HepG2 (cell line): ENCODE measurements around the gene DMGDH.

Experiments used
- FOXP1 ChIP-seq, 2 experiments: fragments of 450-650 bp in 1 of 2; IDR thresholded peaks; 2 replicates each; pipeline ENCODE4 v1.6.1; 2017 to 2018; ENCODE audit warnings: antibody characterized with exemption in 1 of 2
- HDAC2 ChIP-seq: sonication (generic); formaldehyde crosslinking; IDR thresholded peaks from 2 replicates; pipeline ENCODE4 v1.4.0; 2020; ENCODE audit warnings: missing genetic modification reagents
- KDM1A ChIP-seq: IDR thresholded peaks from 2 replicates; pipeline ENCODE4 v1.6.1; 2016; ENCODE audit warnings: missing compliant biosample characterization
- NR2C2 ChIP-seq: sonication (generic); formaldehyde crosslinking; IDR thresholded peaks from 2 replicates; pipeline ENCODE4 v1.4.0; 2020; ENCODE audit warnings: missing genetic modification reagents, mild to moderate bottlenecking, moderate library complexity, borderline replicate concordance
- SMAD1 ChIP-seq: sonication (generic); formaldehyde crosslinking; IDR thresholded peaks from 2 replicates; pipeline ENCODE4 v1.4.0; 2020; ENCODE audit warnings: missing genetic modification reagents, low read depth, mild to moderate bottlenecking, borderline replicate concordance
- ZNF644 ChIP-seq: IDR thresholded peaks from 2 replicates; pipeline ENCODE4 v1.6.1; 2016; ENCODE audit warnings: low read depth
- TF ChIP-seq, protein P1 (sequence below): sonication (generic); formaldehyde crosslinking; IDR thresholded peaks from 2 replicates; pipeline ENCODE4 v1.5.0; 2020; ENCODE audit warnings: mild to moderate bottlenecking, missing genetic modification reagents, moderate library complexity
- TF ChIP-seq, protein P2 (sequence below): sonication (generic); formaldehyde crosslinking; IDR thresholded peaks from 2 replicates; pipeline ENCODE4 v1.8.0; 2022; ENCODE audit warnings: low read depth, missing genetic modification reagents
- TF ChIP-seq, protein P3 (sequence below), 2 experiments: IDR thresholded peaks; 2 replicates each; pipeline ENCODE4 v1.6.1; 2011 to 2012; ENCODE audit warnings: low read length in 2 of 2, borderline replicate concordance in 1 of 2, low read depth in 1 of 2, mild to moderate bottlenecking in 1 of 2, moderate library complexity in 1 of 2
- TF ChIP-seq, protein P4 (sequence below): sonication (generic); formaldehyde crosslinking; IDR thresholded peaks from 2 replicates; pipeline ENCODE4 v1.5.0; 2020; ENCODE audit warnings: missing genetic modification reagents

DNA sequence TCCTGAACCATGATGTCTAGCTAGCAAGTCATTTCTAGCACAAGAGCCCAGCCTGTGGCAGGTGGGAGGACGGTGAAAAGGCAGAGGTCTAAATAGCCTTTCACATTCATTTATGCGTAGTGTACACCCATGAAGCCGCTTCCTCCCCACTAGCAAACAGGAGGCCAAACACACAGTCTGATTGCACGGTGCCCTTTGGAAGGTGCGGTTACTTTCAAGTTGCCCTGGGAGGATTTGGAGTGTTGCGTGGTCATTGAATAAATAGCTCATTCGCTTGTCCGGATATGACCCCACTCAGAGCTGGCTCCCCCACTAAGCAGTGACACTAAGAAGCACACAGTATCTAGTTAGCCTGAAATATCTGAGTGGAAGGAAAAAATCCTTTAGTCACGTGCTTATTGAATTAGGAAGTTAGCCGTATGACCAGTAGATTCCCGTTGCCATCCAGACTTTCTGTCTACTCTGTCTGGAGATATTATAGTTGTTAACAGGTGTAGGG, 83.7 kb downstream of the DMGDH start:
- TF ChIP-seq FOXP1 (IDR thresholded peaks at IDR 0.05): peak; percentile 69
- peak; percentile 98 for TF ChIP-seq FOXP1 (CRISPR knock-in tag; IDR thresholded peaks at IDR 0.05)
- 0 out of 2 replicates have a peak, but pooled peaks have one; percentile 17 for TF ChIP-seq ZNF644 (CRISPR knock-in tag)
- no peak for TF ChIP-seq SMAD1 (CRISPR knock-in tag)
- TF ChIP-seq, protein P1, sequence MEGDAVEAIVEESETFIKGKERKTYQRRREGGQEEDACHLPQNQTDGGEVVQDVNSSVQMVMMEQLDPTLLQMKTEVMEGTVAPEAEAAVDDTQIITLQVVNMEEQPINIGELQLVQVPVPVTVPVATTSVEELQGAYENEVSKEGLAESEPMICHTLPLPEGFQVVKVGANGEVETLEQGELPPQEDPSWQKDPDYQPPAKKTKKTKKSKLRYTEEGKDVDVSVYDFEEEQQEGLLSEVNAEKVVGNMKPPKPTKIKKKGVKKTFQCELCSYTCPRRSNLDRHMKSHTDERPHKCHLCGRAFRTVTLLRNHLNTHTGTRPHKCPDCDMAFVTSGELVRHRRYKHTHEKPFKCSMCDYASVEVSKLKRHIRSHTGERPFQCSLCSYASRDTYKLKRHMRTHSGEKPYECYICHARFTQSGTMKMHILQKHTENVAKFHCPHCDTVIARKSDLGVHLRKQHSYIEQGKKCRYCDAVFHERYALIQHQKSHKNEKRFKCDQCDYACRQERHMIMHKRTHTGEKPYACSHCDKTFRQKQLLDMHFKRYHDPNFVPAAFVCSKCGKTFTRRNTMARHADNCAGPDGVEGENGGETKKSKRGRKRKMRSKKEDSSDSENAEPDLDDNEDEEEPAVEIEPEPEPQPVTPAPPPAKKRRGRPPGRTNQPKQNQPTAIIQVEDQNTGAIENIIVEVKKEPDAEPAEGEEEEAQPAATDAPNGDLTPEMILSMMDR (CRISPR knock-in tag): peak; percentile 17; the same call in 1 of the 2 replicates
- TF ChIP-seq, protein P2, sequence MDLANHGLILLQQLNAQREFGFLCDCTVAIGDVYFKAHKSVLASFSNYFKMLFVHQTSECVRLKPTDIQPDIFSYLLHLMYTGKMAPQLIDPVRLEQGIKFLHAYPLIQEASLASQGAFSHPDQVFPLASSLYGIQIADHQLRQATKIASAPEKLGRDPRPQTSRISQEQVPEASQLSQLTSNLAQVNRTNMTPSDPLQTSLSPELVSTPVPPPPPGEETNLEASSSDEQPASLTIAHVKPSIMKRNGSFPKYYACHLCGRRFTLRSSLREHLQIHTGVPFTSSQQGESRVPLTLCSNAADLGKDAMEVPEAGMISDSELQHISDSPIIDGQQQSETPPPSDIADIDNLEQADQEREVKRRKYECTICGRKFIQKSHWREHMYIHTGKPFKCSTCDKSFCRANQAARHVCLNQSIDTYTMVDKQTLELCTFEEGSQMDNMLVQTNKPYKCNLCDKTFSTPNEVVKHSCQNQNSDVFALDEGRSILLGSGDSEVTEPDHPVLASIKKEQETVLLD: no peak
- TF ChIP-seq, protein P3, sequence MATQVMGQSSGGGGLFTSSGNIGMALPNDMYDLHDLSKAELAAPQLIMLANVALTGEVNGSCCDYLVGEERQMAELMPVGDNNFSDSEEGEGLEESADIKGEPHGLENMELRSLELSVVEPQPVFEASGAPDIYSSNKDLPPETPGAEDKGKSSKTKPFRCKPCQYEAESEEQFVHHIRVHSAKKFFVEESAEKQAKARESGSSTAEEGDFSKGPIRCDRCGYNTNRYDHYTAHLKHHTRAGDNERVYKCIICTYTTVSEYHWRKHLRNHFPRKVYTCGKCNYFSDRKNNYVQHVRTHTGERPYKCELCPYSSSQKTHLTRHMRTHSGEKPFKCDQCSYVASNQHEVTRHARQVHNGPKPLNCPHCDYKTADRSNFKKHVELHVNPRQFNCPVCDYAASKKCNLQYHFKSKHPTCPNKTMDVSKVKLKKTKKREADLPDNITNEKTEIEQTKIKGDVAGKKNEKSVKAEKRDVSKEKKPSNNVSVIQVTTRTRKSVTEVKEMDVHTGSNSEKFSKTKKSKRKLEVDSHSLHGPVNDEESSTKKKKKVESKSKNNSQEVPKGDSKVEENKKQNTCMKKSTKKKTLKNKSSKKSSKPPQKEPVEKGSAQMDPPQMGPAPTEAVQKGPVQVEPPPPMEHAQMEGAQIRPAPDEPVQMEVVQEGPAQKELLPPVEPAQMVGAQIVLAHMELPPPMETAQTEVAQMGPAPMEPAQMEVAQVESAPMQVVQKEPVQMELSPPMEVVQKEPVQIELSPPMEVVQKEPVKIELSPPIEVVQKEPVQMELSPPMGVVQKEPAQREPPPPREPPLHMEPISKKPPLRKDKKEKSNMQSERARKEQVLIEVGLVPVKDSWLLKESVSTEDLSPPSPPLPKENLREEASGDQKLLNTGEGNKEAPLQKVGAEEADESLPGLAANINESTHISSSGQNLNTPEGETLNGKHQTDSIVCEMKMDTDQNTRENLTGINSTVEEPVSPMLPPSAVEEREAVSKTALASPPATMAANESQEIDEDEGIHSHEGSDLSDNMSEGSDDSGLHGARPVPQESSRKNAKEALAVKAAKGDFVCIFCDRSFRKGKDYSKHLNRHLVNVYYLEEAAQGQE (IDR thresholded peaks at IDR 0.05; ENCODE audit: borderline replicate concordance in 1 of 2, low read depth in 1 of 2, low read length in 2 of 2): peak in 1 of 2 experiments; percentile 81; a peak in 2 of 4 replicates
- 0 out of 2 replicates have a peak, but pooled peaks have one; percentile 73 for TF ChIP-seq KDM1A (CRISPR knock-in tag)
- TF ChIP-seq HDAC2: peak; percentile 99
- TF ChIP-seq, protein P4, sequence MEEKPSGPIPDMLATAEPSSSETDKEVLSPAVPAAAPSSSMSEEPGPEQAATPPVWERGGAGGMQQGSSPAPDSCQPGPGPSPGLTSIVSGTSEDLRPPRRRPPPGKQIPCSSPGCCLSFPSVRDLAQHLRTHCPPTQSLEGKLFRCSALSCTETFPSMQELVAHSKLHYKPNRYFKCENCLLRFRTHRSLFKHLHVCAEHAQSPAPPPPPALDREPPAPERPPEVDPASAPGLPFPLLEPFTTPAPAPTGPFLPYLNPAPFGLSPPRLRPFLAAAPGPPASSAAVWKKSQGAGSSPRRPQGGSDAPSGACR (CRISPR knock-in tag): peak; percentile 84
- no peak; the same call in 1 of the 2 replicates for TF ChIP-seq NR2C2
